GM23248 (cell line): Measurements from ENCODE around the gene MYO7B.

Experiments
- EZH2 ChIP-seq: fragments of 200-600 bp; sonication (generic); IDR thresholded peaks from 2 replicates; pipeline ENCODE4 v1.6.1; 2018; ENCODE audit warnings: antibody characterized with exemption, mild to moderate bottlenecking; ENCODE audit not compliant: insufficient read depth, poor library complexity, severe bottlenecking
- EZH2phosphoT487 ChIP-seq: fragments of 200-600 bp; sonication (generic); IDR thresholded peaks from 2 replicates; pipeline ENCODE4 v1.6.1; 2018; ENCODE audit warnings: antibody characterized with exemption, moderate library complexity, mild to moderate bottlenecking, low read depth; ENCODE audit not compliant: insufficient read depth

DNA sequence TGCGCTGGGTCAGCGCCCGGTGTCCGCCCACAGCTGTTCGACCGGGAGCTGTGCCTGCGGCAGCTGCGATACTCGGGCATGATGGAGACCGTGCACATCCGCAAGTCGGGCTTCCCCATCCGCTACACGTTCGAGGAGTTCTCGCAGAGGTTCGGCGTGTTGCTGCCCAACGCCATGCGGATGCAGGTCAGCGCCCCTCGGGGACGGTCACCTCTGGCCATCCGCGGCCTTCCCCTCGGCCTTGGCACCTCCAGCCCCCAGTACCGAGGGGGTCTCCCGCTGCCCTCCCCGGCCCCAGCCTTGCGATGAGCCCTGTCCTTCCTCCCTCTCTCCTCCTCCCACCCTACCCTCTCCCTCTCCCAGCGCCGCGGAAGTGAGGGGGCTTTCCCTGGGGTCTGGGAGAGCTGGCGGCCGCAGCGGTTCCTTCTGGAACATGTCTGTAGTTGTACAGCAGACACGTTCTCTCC lies 57.3 kb downstream of the MYO7B start:
- TF ChIP-seq EZH2 (no peak), EZH2phosphoT487 (no peak)
